ENCODE data around the gene FIG4.
"Not testable (repeated sequence)": the region's sequence is repeated elsewhere in the genome, so short reads cannot be mapped to it uniquely, and the experiment has no call there.

The FIG4 gene

GRCh38 chr6:109762769-109763441 is 71.8 kb downstream of the FIG4 start:
- DNase-seq: no peak

GRCh38 chr6:109766167-109766566 is 75.1 kb downstream of the FIG4 start:
- no peak for DNase-seq

GRCh38 chr6:109767961-109768360 is 76.9 kb downstream of the FIG4 start:
- DNase-seq: no peak

- DNase-seq: no peak
Observed at GRCh38 chr6:109768485-109768884, 77.4 kb downstream of the FIG4 start.

GRCh38 chr6:109769213-109769612 is 78.1 kb downstream of the FIG4 start:
- no peak for DNase-seq

- DNase-seq: no peak
Observed at GRCh38 chr6:109770047-109770446, 79.0 kb downstream of the FIG4 start.

- DNase-seq: no peak
Observed at GRCh38 chr6:109770779-109771178, 79.7 kb downstream of the FIG4 start.

- not testable (repeated sequence) for DNase-seq
Observed at GRCh38 chr6:109771939-109772755, 81.1 kb downstream of the FIG4 start.

- no peak for DNase-seq
Observed at GRCh38 chr6:109772883-109773431, 81.9 kb downstream of the FIG4 start.

GRCh38 chr6:109781001-109781400 is 89.9 kb downstream of the FIG4 start:
- no peak for DNase-seq

- DNase-seq: no peak
Observed at GRCh38 chr6:109782491-109782999, 91.4 kb downstream of the FIG4 start.

GRCh38 chr6:109783250-109783986 is 92.3 kb downstream of the FIG4 start:
- DNase-seq: no peak

- DNase-seq: no peak
Observed at GRCh38 chr6:109787312-109787711, 96.2 kb downstream of the FIG4 start.

- DNase-seq: no peak
Observed at GRCh38 chr6:109788687-109789086, 97.6 kb downstream of the FIG4 start.

- no peak for DNase-seq
Observed at GRCh38 chr6:109790131-109790530, 99.0 kb downstream of the FIG4 start.

GRCh38 chr6:109791301-109791700 is 100.2 kb downstream of the FIG4 start:
- no peak for DNase-seq

GRCh38 chr6:109793021-109793420 is 101.9 kb downstream of the FIG4 start:
- DNase-seq: no peak

- no peak for DNase-seq
Observed at GRCh38 chr6:109793792-109794191, 102.7 kb downstream of the FIG4 start.

- no peak for DNase-seq
Observed at GRCh38 chr6:109794201-109794923, 103.3 kb downstream of the FIG4 start.

- DNase-seq: no peak
Observed at GRCh38 chr6:109795994-109796555, 105.0 kb downstream of the FIG4 start.

- DNase-seq: no peak
Observed at GRCh38 chr6:109799129-109799528, 108.0 kb downstream of the FIG4 start.

- DNase-seq: no peak
Observed at GRCh38 chr6:109799664-109800063, 108.6 kb downstream of the FIG4 start.

All from activated CD4-positive, alpha-beta T cell treated with anti-CD3 and anti-CD28 coated beads, Interleukin-2, amount 50 U/mL, for 4 hours (primary cell).